Activated CD4-positive, alpha-beta T cell treated with anti-CD3 and anti-CD28 coated beads, Interleukin-2, amount 50 U/mL, for 48 hours (primary cell): ENCODE results near the gene SCIN.

ENCODE experiments used
- DNase-seq, 2 experiments: peaks; one replicate each; pipeline ENCODE4 v3.0.0-alpha.2; 2020

Gene SCIN

GRCh38 chr7:12569673-12570072 is 847 bp upstream of the SCIN start:
- no peak for DNase-seq

GRCh38 chr7:12570168-12570533 is 369 bp upstream of the SCIN start:
- DNase-seq, result no peak

DNA sequence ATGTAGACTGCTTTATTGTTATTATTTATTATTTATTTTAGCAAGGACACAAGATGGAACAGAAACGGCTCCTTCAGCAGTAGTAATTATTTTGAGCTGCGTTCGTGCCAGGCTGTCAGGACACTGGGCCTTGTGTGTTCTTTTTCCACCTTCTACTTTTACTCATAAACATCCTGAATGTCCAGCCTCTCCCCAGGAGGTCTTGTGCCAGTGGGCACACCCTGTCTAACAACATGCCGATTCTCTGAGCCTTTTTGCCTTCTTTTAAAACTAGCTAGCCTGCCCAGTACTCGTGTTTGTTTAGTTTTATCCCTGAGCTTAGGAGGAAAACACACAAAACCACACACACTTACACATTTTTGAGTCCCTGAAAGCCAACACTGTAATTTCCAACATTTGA is 1.2 kb downstream of the SCIN start:
- no peak for DNase-seq

GRCh38 chr7:12572941-12573575 is 2.5 kb downstream of the SCIN start:
- no peak for DNase-seq

DNA sequence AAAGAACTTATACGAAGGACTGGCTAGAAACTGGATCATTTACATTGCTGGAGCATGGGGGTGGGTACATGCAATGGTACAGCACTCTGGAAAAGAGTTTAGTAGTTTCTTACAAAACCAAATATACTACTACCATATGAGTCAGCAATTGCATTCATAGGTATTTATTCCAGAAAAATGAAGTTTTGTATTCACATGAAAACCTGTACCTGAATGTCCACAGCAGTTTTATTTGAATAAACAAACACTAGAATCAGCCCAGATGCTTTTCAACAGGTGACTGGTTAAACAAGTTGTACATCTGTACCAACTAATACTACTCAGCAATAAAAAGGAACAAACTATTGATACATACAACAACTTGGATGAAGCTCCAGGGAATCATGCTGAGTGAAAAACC is 3.4 kb downstream of the SCIN start:
- DNase-seq, result no peak

DNA sequence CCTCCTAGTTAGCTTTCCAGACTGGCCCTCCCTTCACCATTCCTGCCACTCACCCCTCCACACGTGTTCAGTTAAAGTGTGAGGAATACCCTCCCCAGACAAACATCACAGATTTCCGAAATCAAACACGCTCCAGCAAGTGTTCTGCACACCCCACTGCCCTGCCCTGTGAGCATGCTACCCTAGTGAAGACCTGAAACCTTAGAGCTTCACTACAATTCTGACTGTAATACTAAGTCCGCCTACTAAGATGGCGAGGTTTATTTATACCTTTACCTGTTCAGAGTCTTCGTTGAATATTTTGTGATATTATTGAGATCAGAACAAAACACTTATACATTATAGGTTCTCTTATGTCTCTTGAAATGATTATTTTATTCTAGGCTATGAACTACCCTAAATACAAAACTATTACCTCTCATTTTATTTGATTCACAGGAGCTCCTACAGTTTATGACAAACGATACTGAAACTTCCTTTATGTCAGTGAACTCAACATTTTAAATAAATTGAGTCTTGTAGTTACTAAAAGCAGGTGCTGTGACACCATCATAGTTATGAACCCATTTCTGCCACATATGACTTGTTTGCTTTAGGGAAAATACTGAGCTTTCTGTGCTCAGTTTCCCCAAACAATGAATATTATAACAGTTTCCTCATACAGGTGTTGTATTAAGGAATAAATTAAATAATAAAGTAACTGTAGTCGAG is 8.6 kb downstream of the SCIN start:
- no peak for DNase-seq

GRCh38 chr7:12581897-12582296 is 11.4 kb downstream of the SCIN start:
- no peak for DNase-seq

DNA sequence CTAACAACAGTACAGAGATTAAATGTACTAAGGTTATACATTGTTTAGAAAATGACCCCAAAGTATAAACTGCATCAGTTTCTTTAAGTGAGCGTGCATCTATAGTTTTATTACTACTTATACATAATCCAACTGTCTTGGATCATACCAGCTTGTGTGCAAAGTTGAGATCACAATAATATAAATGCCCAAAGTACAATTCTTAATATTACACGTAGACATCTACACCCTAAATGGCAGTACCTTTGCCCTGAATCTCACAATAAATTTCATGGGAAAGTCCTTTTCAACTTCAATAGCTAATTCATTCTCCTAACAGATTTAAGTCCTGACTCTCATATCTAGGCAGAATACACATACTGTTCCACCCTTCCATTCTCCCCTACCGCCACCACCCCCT is 11.8 kb downstream of the SCIN start:
- no peak for DNase-seq

DNA sequence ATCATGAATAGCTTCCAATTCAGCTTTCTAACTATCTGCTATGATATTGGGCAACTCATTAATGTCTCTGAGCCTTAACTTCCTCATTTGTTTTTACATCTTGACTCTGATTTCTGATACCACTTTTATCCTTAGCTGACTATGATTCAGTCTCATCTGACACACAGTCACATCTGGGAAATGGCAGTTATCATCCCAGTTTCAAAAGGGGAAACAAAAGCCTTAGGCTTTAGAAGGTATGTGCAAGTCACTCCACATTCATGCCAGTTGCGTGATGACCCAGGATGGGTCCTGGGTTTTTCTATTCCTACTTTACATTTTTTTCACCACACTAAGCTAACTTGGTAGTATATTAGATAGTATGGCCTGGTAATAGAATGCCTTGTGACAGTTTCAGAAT is 12.7 kb downstream of the SCIN start:
- no peak for DNase-seq

DNA sequence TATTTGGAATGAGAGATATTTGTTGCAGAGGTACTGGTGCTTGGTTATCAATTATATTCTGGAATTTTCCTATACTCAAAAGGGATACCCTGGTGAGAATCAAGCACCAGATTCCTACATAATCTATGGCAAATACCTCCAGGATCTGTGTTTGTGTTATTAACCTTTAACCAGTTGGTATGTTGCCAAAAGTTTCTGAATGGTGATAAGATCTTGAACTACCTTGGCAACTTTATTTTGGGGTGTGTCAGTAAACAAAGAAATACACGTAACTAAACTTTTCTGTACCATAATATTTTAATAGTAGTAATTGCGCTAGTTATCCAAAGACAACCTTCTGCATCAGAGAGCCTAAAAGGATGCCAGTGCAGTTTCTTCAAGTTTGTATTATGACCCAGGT is 13.4 kb downstream of the SCIN start:
- no peak for DNase-seq

- no peak for DNase-seq
Measured at GRCh38 chr7:12584930-12585329, 14.4 kb downstream of the SCIN start.

DNA sequence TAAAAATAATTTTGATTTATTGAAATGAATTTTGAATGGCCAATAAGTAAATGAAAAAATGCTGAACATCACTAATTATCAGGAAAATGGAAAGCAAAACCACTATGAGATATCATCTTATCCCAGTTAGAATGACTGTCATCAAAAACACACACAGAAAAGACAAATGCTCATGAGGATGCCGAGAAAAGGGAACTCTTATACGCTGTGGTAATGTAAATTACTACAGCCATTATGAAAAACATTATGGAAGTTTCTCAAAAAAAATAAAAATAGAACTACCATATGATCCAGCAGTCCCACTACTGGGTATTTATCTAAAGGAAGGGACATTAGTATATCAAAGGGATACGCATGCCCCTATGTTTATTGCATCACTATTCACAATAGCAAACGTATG is 15.8 kb downstream of the SCIN start:
- DNase-seq, result no peak

GRCh38 chr7:12588259-12588904 is 17.9 kb downstream of the SCIN start:
- DNase-seq, result no peak

GRCh38 chr7:12590559-12590958 is 20.0 kb downstream of the SCIN start:
- DNase-seq, result no peak

- no peak for DNase-seq
Measured at GRCh38 chr7:12594122-12594897, 23.8 kb downstream of the SCIN start.

- DNase-seq, result no peak
Measured at GRCh38 chr7:12595148-12595547, 24.6 kb downstream of the SCIN start.

- no peak for DNase-seq
Measured at GRCh38 chr7:12596225-12596790, 25.8 kb downstream of the SCIN start.

- DNase-seq, result no peak
Measured at GRCh38 chr7:12601302-12601869, 30.9 kb downstream of the SCIN start.

- DNase-seq, result no peak
Measured at GRCh38 chr7:12607134-12607533, 36.6 kb downstream of the SCIN start.

- DNase-seq, result no peak
Measured at GRCh38 chr7:12609561-12609960, 39.0 kb downstream of the SCIN start.

DNA sequence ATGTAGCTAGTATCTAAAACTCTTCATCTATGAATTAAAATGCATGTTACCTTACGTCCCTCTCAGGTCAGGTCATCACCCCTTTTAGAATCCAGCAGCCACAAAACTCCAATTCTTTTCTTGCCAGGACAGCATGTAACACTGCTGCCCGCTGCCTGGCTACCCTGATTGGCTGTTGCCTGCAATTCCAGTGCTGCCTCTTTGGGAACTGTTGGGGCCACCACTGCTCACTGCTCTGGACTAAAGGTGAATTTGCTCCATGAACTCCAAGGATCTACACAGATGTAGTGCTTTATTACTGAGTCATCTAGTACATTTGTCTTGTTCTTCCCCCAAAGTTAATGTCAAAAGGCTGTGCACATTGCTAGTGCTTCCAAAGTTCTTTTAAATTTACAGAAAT is 40.4 kb downstream of the SCIN start:
- no peak for DNase-seq

- no peak for DNase-seq
Measured at GRCh38 chr7:12612622-12613021, 42.1 kb downstream of the SCIN start.

- DNase-seq, result no peak
Measured at GRCh38 chr7:12619461-12620069, 49.0 kb downstream of the SCIN start.
